Measurements from ENCODE around the gene ALOX12.

DNA sequence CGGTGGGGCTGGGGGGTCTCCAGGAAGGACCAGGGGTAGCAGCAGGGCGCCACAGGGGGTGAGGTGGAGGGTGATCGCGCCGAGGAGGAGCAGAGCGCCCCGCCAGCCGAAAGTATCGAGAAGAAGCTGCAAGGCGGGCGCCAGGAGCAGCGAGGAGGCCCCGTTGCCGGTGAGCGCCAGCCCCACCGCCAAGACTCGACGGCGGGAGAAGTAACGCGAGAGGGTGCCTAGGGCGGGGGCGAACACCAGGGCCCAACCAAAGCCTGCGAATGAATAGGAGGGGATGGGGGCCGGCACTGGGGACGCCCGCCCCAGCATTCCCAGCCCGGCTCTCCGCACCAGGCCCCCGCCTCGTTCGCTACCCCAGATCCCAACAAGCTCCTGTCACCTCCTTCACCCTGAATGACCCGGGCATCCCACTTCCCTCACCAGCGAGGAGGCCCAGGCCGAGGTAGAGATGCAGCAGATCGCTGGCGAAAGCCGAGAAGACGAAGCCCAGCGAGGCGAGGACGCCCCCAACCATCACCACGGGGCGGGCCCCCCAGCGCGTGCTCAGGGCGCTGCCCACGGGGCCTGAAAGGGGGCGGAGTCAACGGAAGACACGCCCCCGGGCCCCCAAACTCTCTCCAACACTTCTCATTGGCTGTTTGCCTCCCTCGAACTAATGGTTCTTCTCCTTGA lies 46.8 kb downstream of the ALOX12 start:
- TF ChIP-seq, protein P1, sequence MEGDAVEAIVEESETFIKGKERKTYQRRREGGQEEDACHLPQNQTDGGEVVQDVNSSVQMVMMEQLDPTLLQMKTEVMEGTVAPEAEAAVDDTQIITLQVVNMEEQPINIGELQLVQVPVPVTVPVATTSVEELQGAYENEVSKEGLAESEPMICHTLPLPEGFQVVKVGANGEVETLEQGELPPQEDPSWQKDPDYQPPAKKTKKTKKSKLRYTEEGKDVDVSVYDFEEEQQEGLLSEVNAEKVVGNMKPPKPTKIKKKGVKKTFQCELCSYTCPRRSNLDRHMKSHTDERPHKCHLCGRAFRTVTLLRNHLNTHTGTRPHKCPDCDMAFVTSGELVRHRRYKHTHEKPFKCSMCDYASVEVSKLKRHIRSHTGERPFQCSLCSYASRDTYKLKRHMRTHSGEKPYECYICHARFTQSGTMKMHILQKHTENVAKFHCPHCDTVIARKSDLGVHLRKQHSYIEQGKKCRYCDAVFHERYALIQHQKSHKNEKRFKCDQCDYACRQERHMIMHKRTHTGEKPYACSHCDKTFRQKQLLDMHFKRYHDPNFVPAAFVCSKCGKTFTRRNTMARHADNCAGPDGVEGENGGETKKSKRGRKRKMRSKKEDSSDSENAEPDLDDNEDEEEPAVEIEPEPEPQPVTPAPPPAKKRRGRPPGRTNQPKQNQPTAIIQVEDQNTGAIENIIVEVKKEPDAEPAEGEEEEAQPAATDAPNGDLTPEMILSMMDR (IDR thresholded peaks at IDR 0.05), result no peak
- no peak for TF ChIP-seq ZFX (IDR thresholded peaks at IDR 0.05; ENCODE audit: borderline replicate concordance)
